Stimulated activated CD8-positive, alpha-beta memory T cell treated with anti-CD3 and anti-CD28 coated beads, Interleukin-12 subunit alpha, Interleukin-12 subunit beta, amount 100 ng/mL, for 24 hours (primary cell): ENCODE data around the gene BAG2.

ENCODE experiments used
- DNase-seq: peaks from one replicate; pipeline ENCODE4 v3.0.0-alpha.2; 2020; ENCODE audit errors: extremely low read depth

Gene BAG2

DNA sequence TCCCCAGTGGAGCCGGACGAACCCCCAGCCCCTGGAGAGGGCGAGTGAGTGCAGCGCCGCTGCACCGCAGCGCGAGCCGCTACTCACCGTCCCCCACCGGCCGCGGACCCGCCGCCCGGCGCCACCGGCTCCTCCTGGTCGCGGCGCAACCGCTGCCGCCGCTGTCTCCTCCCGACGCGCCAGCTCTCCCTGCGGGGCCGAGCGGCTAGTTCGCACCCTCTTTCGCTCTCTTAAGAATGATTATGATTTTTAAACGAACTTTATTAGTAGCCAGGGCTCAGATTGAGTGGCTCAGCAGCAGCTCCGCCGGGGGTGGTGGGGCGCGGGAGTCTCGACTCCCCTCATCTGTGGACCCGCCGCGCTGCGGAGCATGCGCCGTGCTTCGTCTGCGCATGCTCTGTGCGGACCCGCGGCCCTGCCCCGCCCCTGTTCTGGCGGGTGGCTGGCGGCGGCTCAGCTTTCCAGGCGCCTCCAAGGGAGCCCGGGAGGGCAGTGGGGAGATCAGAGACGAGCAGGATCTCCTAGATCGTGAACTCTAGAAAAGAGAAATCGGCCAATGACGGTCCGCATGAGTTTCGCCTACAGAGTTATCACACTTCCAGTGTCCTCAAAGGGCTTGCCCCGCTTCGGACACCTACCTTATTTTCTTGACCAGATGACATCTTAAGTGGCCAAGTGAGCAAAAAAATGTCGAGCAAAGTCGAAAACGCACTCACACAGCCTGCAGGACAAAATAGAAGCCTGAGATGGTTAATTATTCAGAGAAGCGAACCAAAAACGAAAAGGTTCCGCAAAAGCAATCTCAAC is 50.0 kb downstream of the BAG2 start, which contains the start of gene RAB23:
Gene RAB23, minus strand, starts transcription at position 372 of the 807 bp plus-strand sequence. CDS start 11,927 bp downstream, outside the sequence.
- DNase-seq, result peak; percentile 52

DNA sequence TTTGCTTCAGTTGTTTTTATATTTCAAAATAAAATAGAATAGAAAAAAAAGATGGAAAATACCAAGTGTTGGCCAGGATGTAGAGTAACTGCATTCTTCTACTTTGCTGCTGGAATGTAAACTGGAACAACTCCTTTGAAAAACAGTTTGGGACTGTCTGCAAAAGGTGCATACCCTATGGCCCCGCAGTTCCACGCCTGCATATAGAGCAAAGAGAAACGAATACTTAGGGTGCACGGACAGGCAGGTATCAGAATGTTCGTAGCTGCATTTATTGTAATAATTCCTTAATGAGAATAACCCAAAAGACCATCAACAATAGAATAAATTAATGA is 50.6 kb downstream of the BAG2 start:
- DNase-seq, result no peak

DNA sequence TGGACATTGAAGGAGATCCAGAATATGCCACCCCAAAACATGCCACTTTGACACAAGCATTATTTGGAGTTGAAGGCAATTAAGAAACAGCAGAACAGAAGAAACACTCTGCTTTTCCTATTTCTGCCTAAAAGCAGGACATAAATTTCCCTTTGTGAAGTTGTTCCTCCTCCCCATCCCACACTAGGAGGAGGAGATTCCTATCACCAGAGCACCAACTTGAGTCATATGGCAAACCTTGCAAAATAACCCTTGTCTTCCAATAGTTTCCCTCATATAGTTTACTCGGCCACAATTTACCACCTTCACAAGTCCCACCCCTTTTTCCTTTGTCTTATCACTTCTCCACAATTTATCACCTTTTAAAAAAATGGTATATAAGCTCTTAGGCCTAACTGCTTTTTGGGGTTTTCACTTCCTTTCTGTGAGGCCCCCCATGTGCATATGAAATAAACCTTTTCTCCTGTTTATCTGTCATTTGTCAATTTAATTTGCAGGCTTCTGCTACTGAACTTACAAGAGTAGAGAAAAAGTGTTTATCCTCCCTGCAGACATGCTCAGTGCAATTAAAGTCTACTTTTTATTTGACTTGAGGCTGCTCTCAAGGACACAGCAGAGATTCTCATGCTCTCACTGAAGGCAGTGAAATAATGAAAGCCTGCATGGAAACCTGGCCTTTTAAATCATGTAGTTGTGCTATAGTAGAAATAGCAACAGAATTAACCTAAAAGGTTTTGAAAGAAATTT is 52.8 kb downstream of the BAG2 start:
- no peak for DNase-seq

- no peak for DNase-seq
Observed at GRCh38 chr6:57226221-57226620, 54.1 kb downstream of the BAG2 start.
